Renal pelvis (tissue), 4 donors: ENCODE results near the gene MMADHC. TPM values are rescaled to one million over a fixed set of nuclear protein-coding genes. Genes with fewer than 3 reads are reported as not detected.
"Not testable (repeated sequence)": the region's sequence is repeated elsewhere in the genome, so short reads cannot be mapped to it uniquely, and the experiment has no call there.

Source experiments
- DNase-seq: peaks from one replicate; pipeline ENCODE4 v3.0.0-alpha.2; 2013
- polyA plus RNA-seq, 3 donors: library from polyadenylated mRNA; unstranded; fragments of 120-200 nt; gene quantifications; one replicate each; pipeline ENCODE4 v1.2.1, GENCODE V29; 2013; ENCODE audit not compliant: insufficient read length in 3 of 3

Gene MMADHC
- polyA plus RNA-seq, 3 donors: 103 to 109 (median 109) TPM

GRCh38 chr2:149597668-149598326 is 10.2 kb upstream of the MMADHC start:
- peak; percentile 81 for DNase-seq

- DNase-seq: no peak
Measured at GRCh38 chr2:149597050-149597667, 9.6 kb upstream of the MMADHC start.

- no peak for DNase-seq
Measured at GRCh38 chr2:149596471-149596870, 8.9 kb upstream of the MMADHC start.

- no peak for DNase-seq
Measured at GRCh38 chr2:149595056-149595963, 7.7 kb upstream of the MMADHC start.

- DNase-seq: no peak
Measured at GRCh38 chr2:149594411-149594810, 6.8 kb upstream of the MMADHC start.

- DNase-seq: no peak
Measured at GRCh38 chr2:149587950-149588487, 444 bp upstream of the MMADHC start.

- no peak for DNase-seq
Measured at GRCh38 chr2:149586898-149587219, 716 bp downstream of the MMADHC start.

- DNase-seq: no peak
Measured at GRCh38 chr2:149586063-149586462, 1.5 kb downstream of the MMADHC start.

GRCh38 chr2:149585166-149585885 is 2.2 kb downstream of the MMADHC start:
- DNase-seq: no peak

GRCh38 chr2:149579972-149580882 is 7.3 kb downstream of the MMADHC start:
- DNase-seq: no peak

- no peak for DNase-seq
Measured at GRCh38 chr2:149577269-149577668, 10.3 kb downstream of the MMADHC start.

- DNase-seq: no peak
Measured at GRCh38 chr2:149575752-149576151, 11.8 kb downstream of the MMADHC start.

GRCh38 chr2:149575277-149575676 is 12.3 kb downstream of the MMADHC start:
- DNase-seq: no peak

- DNase-seq: no peak
Measured at GRCh38 chr2:149573760-149574159, 13.8 kb downstream of the MMADHC start.

- DNase-seq: no peak
Measured at GRCh38 chr2:149572102-149572953, 15.2 kb downstream of the MMADHC start.

GRCh38 chr2:149568138-149568537 is 19.4 kb downstream of the MMADHC start:
- no peak for DNase-seq

GRCh38 chr2:149566652-149567051 is 20.9 kb downstream of the MMADHC start:
- no peak for DNase-seq

GRCh38 chr2:149565625-149566024 is 21.9 kb downstream of the MMADHC start:
- not testable (repeated sequence) for DNase-seq

- DNase-seq: no peak
Measured at GRCh38 chr2:149564983-149565382, 22.6 kb downstream of the MMADHC start.

- DNase-seq: no peak
Measured at GRCh38 chr2:149564097-149564496, 23.5 kb downstream of the MMADHC start.
